Liver (tissue), 3 donors: ENCODE results near the gene KPNA4.

Source experiments
- ATF3 ChIP-seq: IDR thresholded peaks from 2 replicates; pipeline ENCODE4 v1.6.1; 2016; ENCODE audit warnings: antibody characterized with exemption
- CTCF ChIP-seq: fragments of 150-350 bp; IDR thresholded peaks from 2 replicates; pipeline ENCODE4 v1.5.1; 2017; ENCODE audit warnings: improper control_type of control experiment, low read depth, low read length; ENCODE audit not compliant: missing input control
- EGR1 ChIP-seq, 2 donors: IDR thresholded peaks; 2 replicates each; pipeline ENCODE4 v1.6.1; 2016 to 2018; ENCODE audit warnings: antibody characterized with exemption in 2 of 2, low read depth in 2 of 2
- HNF4G ChIP-seq: IDR thresholded peaks from 2 replicates; pipeline ENCODE4 v1.6.1; 2016; ENCODE audit warnings: antibody characterized with exemption
- JUND ChIP-seq, 2 donors: IDR thresholded peaks; 2 replicates each; pipeline ENCODE4 v1.6.1; 2016; ENCODE audit warnings: antibody characterized with exemption in 2 of 2
- RAD21 ChIP-seq, 2 donors: IDR thresholded peaks; 2 replicates each; pipeline ENCODE4 v1.6.1; 2016; ENCODE audit warnings: antibody characterized with exemption in 2 of 2, mild to moderate bottlenecking in 2 of 2
- SP1 ChIP-seq: IDR thresholded peaks from 2 replicates; pipeline ENCODE4 v1.6.1; 2018; ENCODE audit warnings: antibody characterized with exemption, mild to moderate bottlenecking
- YY1 ChIP-seq: IDR thresholded peaks from 2 replicates; pipeline ENCODE4 v1.6.1; 2016; ENCODE audit warnings: antibody characterized with exemption, mild to moderate bottlenecking
- donor health status: healthy.
- donor health status: healthy.

GRCh38 chr3:160532371-160532770 lies 33.0 kb downstream of the KPNA4 start:
- no peak for TF ChIP-seq CTCF
- TF ChIP-seq YY1 = no peak
- TF ChIP-seq SP1 = no peak
- no peak for TF ChIP-seq ATF3
- no peak for TF ChIP-seq HNF4G
- no peak for TF ChIP-seq RAD21 (IDR thresholded peaks at IDR 0.05)
- no peak for TF ChIP-seq JUND (IDR thresholded peaks at IDR 0.05)
- TF ChIP-seq EGR1 (IDR thresholded peaks at IDR 0.05; ENCODE audit: low read depth in 2 of 2) = no peak
